Medulla oblongata (tissue), 1 donor: ENCODE data around the gene SLC44A5.
A peak's percentile ranks its signal among the peaks of the same experiment; 100 is the strongest.
"Not testable (repeated sequence)": the region's sequence is repeated elsewhere in the genome, so short reads cannot be mapped to it uniquely, and the experiment has no call there.

ENCODE experiments used
- DNase-seq: peaks from one replicate; pipeline ENCODE4 v3.0.0-alpha.2; 2015; ENCODE audit errors: extremely low spot score

SLC44A5 gene

DNA sequence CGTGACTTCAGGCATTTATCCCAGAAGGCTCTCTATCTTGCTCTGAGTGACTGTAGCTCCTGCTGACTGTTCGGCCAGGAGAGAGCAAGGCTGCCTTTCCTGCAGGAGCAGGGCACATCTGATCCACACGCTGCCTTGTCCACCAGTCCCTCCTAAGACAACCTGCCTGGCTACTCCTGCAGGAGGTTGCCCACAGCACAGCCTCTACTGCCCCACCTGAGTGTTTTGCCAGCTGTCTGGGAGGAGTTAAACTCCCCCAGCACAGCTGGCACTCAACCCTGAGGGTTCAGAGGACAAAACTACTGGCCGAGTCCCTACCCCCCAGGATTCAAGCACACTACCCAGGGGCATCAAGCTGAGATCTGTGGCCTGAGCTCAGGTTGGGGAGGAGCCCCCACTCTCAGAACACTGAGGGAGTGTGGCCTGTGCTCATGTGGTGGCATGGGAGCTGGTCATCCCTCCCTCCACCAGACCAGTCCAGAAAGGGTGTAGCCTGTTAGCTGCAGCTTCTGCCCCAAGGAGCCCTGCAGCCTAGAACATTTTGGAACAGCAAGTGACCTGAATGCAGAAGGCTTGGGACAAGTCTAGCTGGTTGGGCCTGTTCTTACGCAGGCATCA lies 237.3 kb downstream of the SLC44A5 start:
- DNase-seq = no peak

DNA sequence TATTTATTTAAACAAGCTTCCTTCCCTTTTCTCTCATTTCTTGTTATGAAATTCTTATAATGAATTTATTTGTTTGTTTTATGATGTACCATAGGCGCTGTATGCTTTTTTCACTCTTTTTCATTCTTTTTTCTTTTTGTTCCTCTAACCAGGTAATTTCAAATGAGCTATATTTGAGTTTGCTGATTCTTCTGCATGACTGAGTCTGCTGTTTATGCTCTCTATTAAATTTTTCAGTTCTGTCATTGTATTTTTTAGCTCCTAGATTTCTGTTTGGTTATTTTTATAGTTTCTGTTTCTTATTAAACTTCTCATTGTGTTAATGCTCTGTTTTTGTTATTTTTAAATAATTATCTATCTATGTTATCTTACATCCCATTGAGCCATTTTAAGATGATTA lies 244.3 kb downstream of the SLC44A5 start:
- DNase-seq = no peak

GRCh38 chr1:75361260-75361659 lies 249.7 kb downstream of the SLC44A5 start:
- DNase-seq = no peak

- not testable (repeated sequence) for DNase-seq
Observed at GRCh38 chr1:75354267-75354666, 256.6 kb downstream of the SLC44A5 start.

DNA sequence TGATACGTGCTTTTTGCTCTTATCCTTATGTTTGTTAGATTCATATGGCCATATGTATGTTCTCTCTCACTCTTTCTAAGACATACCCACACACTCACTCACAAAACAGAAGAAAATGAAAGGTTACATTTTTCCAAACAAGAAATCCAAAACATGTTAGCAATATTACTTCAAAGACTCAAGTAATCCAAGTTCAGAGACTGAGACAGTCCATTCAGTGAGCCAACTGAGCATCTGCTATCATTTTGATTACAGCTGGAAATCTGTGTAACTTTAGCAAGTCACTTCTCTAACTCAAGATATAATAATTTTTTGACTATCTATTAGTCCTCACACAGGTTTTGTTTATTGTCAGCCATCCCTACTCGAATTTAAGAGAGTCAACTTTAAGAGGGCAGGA lies 257.9 kb downstream of the SLC44A5 start:
- no peak for DNase-seq

DNA sequence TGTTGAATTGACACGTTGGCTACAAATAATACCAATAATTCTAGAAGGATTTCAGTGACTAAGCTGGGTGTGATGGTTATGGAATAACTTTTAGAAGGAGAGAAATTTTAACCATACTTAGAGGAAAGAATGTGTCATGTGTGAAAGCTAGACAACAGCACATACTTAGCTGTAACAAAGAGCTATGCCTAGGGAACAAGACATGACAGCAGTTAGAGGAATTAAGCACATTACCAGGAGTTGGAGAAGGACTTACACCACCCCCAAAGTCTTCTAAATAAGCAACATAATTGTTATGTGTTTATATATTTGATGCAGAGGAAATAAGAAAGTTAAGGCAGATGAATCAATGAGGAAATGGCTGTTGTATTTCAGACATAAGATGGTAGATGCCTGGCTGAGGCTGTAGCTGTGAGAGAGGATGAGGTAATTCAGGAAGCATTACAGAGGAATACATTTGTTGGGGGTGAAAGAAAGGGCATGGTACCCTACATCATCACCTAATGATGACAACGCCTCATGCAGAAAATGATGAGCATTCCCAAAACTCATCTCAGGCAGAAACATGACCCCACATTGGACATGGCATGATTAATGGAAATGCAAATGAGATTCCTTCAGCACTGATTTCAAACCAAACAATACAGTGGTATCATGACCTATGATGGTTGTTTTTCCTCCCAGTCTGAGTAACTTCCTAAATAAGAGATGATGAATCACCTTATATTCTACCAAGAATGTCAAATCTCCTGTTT lies 265.2 kb downstream of the SLC44A5 start:
- DNase-seq = no peak

DNA sequence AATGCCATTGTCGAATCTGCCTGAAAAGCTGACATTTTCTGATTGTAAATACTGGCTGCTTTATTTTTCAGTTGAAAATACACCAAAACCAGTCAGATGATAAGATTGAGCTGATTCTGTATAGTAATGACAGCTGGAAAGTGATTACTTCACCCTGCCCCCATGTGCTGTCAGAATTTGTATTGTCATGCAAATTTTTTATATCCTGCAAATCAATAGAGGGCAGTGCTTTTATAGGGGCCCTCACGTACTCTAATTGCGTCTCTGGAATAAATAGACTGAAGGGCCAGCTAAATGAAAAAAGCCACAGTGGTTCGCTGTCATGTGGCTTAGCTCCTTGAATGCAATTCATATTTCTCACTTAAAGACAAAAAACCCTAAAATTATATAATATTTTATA lies 268.1 kb downstream of the SLC44A5 start:
- DNase-seq = no peak

- no peak for DNase-seq
Observed at GRCh38 chr1:75341537-75341936, 269.4 kb downstream of the SLC44A5 start.

DNA sequence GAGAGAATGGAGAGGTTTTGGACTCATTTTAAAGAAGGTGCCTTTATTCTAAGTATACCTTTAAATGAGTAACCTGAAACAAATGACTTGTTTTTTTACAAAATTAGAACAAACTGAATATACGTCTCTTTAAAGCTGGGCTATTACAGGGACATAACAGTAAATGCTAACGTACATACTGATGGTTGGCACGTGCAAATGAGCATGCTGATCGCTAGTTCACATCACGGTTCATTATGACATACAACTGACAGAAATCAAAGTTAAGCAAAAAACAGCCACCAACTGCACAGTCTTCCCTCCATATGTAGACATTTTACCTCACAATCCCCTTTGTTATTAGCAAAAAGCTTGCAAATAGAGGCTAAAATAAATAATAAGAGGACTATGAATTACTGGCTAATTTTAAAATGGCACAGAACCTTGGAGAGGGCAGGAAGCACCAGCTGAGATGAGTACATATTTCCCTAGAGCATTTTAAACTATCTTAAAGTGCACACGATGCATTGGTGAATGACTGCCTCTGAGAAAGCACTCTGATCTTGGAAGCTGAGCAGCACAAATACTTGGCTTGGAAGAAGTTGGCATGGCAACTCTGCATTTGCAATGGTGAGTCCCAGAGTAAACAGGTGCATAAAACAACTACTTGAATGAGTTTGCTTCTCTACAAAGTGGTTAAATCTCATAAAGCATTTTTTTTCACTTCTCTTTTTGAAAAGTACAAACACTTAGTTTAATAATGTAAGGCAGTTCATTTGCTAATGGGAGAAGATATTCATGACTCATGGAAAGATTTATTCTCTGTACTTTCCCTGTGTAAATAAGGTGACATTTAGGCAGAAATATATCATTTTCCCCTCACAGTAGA lies 272.1 kb downstream of the SLC44A5 start:
- peak; percentile 48 for DNase-seq

DNA sequence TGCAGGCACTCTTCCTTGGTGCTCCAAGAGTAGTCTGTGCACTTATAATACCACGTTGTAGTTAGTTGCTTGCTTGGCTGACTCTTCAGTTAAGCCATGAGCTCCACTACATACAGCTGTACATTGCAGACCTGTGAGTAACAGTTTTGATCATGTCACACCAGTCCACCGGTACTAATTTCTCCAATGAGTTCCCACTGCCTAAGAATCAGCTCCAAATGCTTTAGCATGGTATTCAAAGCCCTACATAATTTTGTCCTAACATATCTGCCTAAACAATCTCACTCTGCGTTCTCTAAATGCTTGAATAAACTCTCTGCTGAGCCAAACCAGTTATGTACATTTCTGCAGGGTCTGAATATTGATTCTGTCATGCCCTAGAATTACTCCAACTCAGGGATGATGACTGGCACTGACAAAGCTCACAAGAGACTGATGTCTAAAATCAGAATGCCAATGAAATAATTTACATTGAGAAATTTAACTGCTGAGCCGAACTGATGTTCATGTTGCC lies 276.0 kb downstream of the SLC44A5 start:
- DNase-seq = no peak

- no peak for DNase-seq
Observed at GRCh38 chr1:75330624-75331023, 280.3 kb downstream of the SLC44A5 start.

GRCh38 chr1:75328691-75329090 lies 282.2 kb downstream of the SLC44A5 start:
- no peak for DNase-seq

DNA sequence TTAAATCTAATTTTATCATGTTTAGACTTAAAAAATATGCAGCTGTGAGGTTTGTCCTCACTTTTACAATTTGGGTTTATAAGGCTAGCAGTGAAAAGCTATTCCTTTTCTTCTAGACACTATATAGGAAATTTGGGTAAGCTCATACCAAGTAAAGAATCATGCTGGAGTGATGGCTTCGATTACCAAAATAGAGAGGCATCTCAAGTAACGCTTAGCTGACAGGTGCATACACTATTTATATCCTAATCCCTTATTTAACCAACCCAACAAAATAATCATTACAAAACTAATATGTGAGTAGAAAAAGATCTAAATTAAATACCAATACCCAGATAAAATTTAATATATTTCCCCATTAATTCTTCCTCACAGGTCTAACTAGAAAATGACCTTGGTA lies 283.5 kb downstream of the SLC44A5 start:
- DNase-seq = no peak

DNA sequence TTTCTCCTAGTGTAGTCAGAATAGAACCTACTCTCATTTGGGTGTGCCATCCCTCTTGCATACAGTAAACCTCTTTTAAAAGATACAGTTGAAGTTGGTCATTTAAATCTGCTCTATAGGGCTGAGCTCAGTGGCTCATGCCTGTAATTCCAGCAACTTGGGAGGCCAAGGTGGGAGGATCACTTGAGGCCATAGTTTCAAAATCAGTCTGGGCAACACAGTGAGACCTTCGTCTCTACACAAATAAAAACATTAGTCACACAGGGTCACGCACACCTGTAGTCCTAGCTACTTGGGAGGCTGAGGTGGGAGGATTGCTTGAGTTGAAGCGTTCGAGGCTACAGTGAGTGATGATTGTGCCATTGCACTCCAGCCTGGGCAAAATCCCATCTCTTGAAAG lies 292.9 kb downstream of the SLC44A5 start:
- DNase-seq = no peak

DNA sequence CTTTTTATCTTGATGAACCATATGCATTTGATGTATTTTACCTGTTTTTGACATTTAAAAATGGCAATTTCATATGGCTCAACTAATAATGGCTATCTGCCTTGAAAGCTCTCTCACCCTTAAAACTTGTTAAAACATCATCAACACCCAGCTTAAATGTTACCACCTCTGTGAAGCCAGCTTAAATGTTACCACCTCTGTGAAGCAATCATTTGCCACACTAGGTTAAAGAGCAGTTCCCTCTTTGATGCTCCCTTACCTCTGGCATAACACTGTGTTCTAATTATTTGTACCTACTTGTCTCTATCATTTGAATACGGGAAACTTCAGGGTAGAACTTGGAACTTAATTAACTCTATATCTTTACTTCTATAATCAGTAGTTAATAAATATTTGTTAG lies 294.7 kb downstream of the SLC44A5 start:
- no peak for DNase-seq

DNA sequence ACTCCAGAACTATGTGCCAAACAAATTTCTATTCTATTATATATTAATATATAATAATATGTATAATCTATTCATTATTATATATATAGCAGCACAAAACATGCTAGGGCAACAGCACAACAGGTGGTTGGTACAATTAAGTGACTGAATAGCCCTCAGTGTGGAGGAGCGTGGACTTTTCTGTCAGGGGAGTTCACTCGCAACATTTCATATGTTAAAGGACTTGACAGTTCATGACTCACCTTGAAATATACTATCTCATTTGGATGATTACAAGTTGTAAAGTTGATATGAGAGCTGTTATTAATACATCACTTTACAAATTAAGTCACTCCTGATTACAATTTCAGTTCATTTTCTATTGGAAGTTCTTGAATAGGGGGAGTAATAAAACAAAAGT lies 298.3 kb downstream of the SLC44A5 start:
- no peak for DNase-seq

DNA sequence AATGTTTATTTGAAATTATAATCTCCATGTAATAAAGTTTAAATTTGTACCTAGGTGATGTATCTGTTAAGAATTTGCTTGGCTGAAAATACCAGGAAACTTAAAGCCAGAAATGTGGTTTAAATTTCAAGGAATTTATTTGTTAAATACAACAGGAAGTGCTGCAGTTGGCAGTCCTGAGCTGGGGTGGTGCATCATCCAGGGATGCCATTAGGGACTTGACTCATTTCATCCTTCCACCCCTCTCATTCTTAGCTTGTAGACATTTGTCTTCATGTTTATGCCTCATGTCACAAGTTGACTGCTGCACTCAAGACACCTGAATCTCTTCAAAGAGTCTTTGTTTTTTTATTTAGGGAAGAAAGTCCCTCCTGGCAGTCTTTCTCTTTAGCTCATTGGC lies 300.8 kb downstream of the SLC44A5 start:
- no peak for DNase-seq

- DNase-seq = no peak
Observed at GRCh38 chr1:75308365-75308764, 302.5 kb downstream of the SLC44A5 start.

GRCh38 chr1:75305061-75305460 lies 305.9 kb downstream of the SLC44A5 start:
- no peak for DNase-seq

GRCh38 chr1:75293270-75293669 lies 317.6 kb downstream of the SLC44A5 start:
- no peak for DNase-seq

- no peak for DNase-seq
Observed at GRCh38 chr1:75292013-75292412, 318.9 kb downstream of the SLC44A5 start.

- no peak for DNase-seq
Observed at GRCh38 chr1:75276385-75276784, 334.5 kb downstream of the SLC44A5 start.
